ENCODE measurements around the gene SCT. TPM values are rescaled to one million over a fixed set of nuclear protein-coding genes. Genes with fewer than 3 reads are reported as not detected.

Gene SCT
- total RNA-seq, 1 experiment from 2014 or later: not detected

DNA sequence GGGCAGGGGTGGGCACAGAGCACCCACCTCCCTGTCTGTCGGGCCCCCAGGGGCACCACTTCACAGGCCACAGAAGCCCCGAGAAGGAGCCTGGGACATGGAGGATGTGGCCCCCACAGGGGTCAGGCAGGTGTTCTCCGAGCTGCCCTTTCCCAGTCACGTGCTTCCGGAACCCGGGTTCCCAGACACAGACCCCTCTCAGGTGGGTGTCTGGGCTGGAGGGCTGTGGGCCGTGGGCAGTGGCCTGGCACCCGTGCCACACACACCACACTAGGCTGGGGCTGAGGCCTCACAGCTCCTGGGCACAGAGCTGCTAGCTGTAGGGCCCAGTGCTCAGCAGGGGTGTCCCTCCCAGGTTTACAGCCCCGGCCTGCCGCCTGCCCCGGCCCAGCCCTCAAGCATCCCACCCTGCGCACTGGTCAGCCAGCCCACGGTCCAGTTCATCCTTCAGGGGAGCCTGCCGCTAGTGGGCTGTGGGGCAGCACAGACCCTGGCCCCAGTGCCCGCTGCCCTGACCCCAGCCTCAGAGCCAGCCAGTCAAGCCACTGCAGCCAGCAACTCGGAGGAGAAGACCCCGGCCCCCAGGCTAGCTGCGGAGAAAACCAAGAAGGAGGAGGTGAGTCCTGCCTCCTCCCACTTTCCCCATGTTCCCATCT, 16.7 kb downstream of the SCT start:
- Histone ChIP-seq H3K36me3 (ENCODE audit: insufficient read depth, low read length, poor library complexity, severe bottlenecking) (peaks cover 59% of the 10 kb centered on the region), H3K27ac (ENCODE audit: low read depth, low read length, poor library complexity, severe bottlenecking) (no peak overlapping the region), H3K4me3 (ENCODE audit: low read depth, low read length, poor library complexity, severe bottlenecking) (no peak overlapping the region), H3K27me3 (replicated peaks; ENCODE audit: insufficient read depth, low read depth, low read length, poor library complexity) (no peaks in the 10 kb centered on the region), H3K4me1 (ENCODE audit: insufficient read depth, low read length, poor library complexity, severe bottlenecking) (no peaks in the 10 kb centered on the region), H3K9me3 (ENCODE audit: low read depth, low read length, poor library complexity, severe bottlenecking) (no peaks in the 10 kb centered on the region)
- no TSS peak for BruUV-seq (replicated peaks)
- no peak for DNase-seq (ENCODE audit: low spot score)
- intact Hi-C loops (cut with micrococcal nuclease; ENCODE audit: unreplicated experiment): no loop called here
- ChIA-PET CTCF (no interaction called here), POLR2A (ENCODE audit: low non-redundant PET) (no interaction called here)
- no peak for TF ChIP-seq EZH2 (IDR thresholded peaks at IDR 0.05; ENCODE audit: borderline replicate concordance, low read depth, low read length, poor library complexity, severe bottlenecking)
- TF ChIP-seq, protein P1, sequence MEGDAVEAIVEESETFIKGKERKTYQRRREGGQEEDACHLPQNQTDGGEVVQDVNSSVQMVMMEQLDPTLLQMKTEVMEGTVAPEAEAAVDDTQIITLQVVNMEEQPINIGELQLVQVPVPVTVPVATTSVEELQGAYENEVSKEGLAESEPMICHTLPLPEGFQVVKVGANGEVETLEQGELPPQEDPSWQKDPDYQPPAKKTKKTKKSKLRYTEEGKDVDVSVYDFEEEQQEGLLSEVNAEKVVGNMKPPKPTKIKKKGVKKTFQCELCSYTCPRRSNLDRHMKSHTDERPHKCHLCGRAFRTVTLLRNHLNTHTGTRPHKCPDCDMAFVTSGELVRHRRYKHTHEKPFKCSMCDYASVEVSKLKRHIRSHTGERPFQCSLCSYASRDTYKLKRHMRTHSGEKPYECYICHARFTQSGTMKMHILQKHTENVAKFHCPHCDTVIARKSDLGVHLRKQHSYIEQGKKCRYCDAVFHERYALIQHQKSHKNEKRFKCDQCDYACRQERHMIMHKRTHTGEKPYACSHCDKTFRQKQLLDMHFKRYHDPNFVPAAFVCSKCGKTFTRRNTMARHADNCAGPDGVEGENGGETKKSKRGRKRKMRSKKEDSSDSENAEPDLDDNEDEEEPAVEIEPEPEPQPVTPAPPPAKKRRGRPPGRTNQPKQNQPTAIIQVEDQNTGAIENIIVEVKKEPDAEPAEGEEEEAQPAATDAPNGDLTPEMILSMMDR (conservative IDR thresholded peaks at IDR 0.05; ENCODE audit: low read depth, low read length): no peak

DNA sequence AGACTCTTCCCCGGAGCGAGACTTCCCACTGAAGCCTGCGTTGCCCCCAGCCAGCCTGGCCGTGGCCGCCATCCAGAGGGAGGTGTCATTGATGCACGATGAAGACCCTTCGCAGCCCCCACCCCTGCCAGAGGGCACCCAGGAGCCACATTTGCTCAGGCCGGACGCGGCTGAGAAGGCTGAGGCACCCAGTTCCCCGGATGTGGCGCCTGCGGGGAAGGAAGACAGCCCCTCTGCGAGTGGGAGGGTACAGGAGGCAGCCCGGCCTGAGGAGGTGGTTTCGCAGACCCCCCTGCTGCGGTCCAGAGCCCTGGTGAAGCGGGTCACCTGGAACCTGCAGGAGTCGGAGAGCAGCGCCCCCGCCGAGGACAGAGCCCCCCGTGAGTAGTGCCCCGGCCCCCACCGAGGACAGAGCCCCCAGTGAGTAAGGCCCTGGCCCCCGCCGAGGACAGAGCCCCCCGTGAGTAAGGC, 17.6 kb downstream of the SCT start:
- no peaks in the 10 kb centered on the region for H3K27me3 ChIP-seq (replicated peaks; ENCODE audit: insufficient read depth, low read depth, low read length, poor library complexity)
- peaks cover 65% of the 10 kb centered on the region for H3K36me3 ChIP-seq (ENCODE audit: insufficient read depth, low read length, poor library complexity, severe bottlenecking)
- H3K27ac ChIP-seq (ENCODE audit: low read depth, low read length, poor library complexity, severe bottlenecking): no peak overlapping the region
- intact Hi-C loops (cut with micrococcal nuclease; ENCODE audit: unreplicated experiment): no loop called here
- no peaks in the 10 kb centered on the region for H3K4me1 ChIP-seq (ENCODE audit: insufficient read depth, low read length, poor library complexity, severe bottlenecking)
- H3K4me3 ChIP-seq (ENCODE audit: low read depth, low read length, poor library complexity, severe bottlenecking): no peak overlapping the region
- CTCF ChIA-PET: no interaction called here
- DNase-seq (ENCODE audit: low spot score): no peak
- H3K9me3 ChIP-seq (ENCODE audit: low read depth, low read length, poor library complexity, severe bottlenecking): no peaks in the 10 kb centered on the region
- POLR2A ChIA-PET (ENCODE audit: low non-redundant PET): no interaction called here
- TF ChIP-seq EZH2 (IDR thresholded peaks at IDR 0.05; ENCODE audit: borderline replicate concordance, low read depth, low read length, poor library complexity, severe bottlenecking): no peak
- TF ChIP-seq, protein P1 (conservative IDR thresholded peaks at IDR 0.05; ENCODE audit: low read depth, low read length): no peak
- BruUV-seq (replicated peaks): no TSS peak

- no peak for TF ChIP-seq EZH2 (IDR thresholded peaks at IDR 0.05; ENCODE audit: borderline replicate concordance, low read depth, low read length, poor library complexity, severe bottlenecking)
- TF ChIP-seq, protein P1 (conservative IDR thresholded peaks at IDR 0.05; ENCODE audit: low read depth, low read length): no peak
- H3K27me3 ChIP-seq (replicated peaks; ENCODE audit: insufficient read depth, low read depth, low read length, poor library complexity): no peaks in the 10 kb centered on the region
- no peaks in the 10 kb centered on the region for H3K9me3 ChIP-seq (ENCODE audit: low read depth, low read length, poor library complexity, severe bottlenecking)
- ChIA-PET CTCF (no interaction called here), POLR2A (ENCODE audit: low non-redundant PET) (no interaction called here)
- intact Hi-C loops (cut with micrococcal nuclease; ENCODE audit: unreplicated experiment): no loop called here
- H3K4me1 ChIP-seq (ENCODE audit: insufficient read depth, low read length, poor library complexity, severe bottlenecking): no peaks in the 10 kb centered on the region
- H3K27ac ChIP-seq (ENCODE audit: low read depth, low read length, poor library complexity, severe bottlenecking): no peak overlapping the region
- DNase-seq (ENCODE audit: low spot score): no peak
- peaks cover 69% of the 10 kb centered on the region for H3K36me3 ChIP-seq (ENCODE audit: insufficient read depth, low read length, poor library complexity, severe bottlenecking)
- BruUV-seq (replicated peaks): no TSS peak
- H3K4me3 ChIP-seq (ENCODE audit: low read depth, low read length, poor library complexity, severe bottlenecking): no peak overlapping the region
These were observed 18.2 kb downstream of the SCT start for GRCh38 chr11:608791-609251.
